Pons (tissue), 1 donor: Measurements from ENCODE around the gene KRTAP5-8.
"Not testable (repeated sequence)": the region's sequence is repeated elsewhere in the genome, so short reads cannot be mapped to it uniquely, and the experiment has no call there.

Experiments
- DNase-seq: peaks from one replicate; pipeline ENCODE4 v3.0.0-alpha.2; 2016; ENCODE audit warnings: low spot score

Gene KRTAP5-8

DNA sequence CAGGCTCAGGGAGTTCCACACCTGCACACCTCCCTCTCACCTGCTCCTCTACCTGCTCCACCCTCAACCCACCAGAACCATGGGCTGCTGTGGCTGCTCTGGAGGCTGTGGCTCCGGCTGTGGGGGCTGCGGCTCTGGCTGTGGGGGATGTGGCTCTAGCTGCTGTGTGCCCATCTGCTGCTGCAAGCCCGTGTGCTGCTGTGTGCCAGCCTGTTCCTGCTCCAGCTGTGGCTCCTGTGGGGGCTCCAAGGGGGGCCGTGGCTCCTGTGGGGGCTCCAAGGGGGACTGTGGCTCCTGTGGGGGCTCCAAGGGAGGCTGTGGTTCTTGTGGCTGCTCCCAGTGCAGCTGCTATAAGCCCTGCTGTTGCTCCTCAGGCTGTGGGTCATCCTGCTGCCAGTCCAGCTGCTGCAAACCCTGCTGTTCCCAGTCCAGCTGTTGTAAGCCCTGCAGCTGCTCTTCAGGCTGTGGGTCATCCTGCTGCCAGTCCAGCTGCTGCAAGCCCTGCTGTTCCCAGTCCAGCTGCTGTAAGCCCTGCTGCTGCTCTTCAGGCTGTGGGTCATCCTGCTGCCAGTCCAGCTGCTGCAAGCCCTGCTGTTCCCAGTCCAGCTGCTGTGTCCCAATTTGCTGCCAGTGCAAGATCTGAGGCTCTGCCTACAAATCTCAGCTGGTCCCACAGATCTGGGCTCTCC is at the start of gene KRTAP5-8:
TSS of gene KRTAP5-8 (plus strand) at position 49 of the 689 bp plus-strand sequence. CDS start at position 80, 31 bp downstream.
- not testable (repeated sequence) for DNase-seq

GRCh38 chr11:71488681-71489270 is 49.0 kb upstream of the KRTAP5-8 start:
- no peak for DNase-seq

DNA sequence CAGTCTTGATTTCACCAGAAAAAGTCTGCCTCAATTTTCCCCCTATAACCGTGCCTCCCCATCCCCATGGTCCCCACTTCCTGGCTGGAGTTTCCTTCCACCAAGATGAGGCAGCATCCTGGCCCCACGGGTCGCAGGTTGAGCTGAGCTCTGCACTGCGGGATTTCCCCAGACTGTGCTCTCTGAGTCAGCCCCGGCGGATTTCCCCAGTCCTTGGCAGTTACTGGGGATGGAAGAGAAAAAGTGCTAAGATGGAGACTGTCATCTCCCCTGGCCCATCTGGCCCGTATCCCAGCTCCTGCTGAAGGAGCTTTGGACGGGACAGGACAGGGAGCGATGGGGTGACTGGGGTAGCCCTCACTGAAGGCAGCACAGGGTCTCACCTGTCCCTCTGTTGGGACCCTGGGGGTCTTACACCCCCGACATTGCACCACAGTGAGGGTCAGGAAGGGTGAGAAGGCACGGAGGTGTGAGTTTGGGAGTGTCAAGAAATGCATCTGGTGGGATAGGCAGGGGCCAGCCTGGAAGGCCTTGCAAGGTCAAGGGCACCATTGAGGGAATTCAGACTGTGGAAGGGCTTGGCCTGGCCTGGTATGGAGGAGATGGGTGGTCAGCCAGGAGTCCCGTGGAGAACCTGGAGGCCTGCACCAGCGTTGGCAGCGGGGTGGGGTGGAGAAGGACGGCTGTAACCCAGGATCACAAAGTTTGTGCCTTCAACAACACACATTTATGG is 48.3 kb upstream of the KRTAP5-8 start:
- no peak for DNase-seq

GRCh38 chr11:71490044-71490730 is 47.6 kb upstream of the KRTAP5-8 start:
- DNase-seq = no peak

- no peak for DNase-seq
These were observed 47.0 kb upstream of the KRTAP5-8 start for GRCh38 chr11:71490731-71491390.

DNA sequence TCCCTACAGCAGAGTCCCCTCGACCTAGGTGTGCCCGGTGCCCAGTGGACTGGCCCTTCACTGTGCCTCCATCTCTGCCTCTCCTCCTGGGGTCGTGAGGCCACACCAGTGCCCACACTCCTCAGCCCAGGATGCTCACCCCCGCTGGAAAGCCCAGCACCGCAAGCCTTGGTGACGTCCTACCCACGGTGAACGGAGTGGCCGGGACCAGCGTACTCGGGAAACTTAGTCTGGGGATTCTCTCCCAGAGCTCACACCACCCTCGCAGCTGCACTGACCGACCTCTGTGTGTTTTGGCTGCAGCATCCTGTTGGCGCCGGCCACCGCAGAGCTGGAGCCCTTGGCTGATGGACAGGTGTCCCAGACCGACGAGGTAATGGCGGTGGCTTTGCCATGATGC is 46.3 kb upstream of the KRTAP5-8 start:
- no peak for DNase-seq

- no peak for DNase-seq
These were observed 45.9 kb upstream of the KRTAP5-8 start for GRCh38 chr11:71491940-71492339.

DNA sequence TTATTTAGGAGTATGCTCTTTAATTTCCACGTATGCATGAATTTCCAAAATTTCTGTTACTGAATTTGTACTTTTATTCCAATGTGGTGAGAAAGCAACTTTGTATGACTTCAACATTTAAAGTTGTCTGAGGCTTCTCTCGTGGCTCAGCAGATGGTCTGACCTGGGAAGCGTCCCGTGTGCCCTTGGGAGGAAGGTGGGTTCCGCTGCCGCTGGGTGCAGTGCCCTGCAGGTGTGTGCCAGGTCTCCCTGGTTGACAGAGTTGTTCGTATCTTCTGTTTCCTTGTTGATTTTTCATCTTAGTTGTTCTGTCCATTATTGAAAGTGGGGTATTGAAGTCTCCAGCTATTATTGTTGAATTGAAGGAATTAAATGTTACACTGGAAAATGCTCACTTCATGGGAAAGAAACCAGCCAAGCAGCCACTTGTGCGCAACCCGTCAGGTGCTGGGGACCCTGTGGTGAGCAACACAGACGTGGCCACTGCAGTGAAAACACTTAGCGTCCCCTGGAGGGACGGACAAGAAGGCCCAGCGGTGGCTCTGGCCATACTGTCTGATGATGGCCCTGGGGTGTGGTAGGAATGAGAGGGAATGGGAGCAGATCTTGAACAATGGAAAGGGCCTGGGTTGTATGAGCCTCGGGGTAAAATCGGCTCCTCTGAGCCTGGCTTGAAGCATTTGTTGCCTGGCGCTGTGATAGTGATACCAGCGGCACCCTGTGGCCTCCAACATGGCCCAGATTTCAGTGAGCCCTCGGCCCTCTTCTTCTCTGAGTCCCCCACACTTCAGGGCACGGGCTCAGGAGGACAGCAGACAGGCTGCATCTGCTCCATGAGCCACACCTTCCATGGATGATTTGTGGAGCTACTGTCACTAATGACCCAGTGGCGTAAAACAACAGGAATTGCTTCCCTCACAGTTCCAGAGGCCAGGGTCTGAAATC is 42.3 kb upstream of the KRTAP5-8 start:
- DNase-seq = no peak

- DNase-seq = no peak
These were observed 41.4 kb upstream of the KRTAP5-8 start for GRCh38 chr11:71496421-71496820.

DNA sequence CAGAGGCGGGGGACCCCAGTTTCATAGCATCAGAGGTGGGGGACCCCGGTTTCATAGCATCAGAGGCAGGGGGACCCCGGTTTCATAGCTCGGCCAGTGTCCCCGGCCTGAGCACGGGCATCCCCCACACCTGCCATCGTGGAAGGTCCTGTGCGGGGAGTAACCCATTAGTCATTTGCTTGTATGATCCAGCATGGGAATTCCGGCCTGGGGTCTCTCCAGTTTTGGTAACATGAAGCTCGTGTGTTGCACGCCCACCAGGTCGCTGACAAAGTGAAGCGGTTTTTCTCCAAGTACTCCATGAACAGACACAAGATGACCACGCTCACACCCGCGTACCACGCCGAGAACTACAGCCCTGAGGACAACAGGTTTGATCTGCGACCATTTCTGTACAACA is 39.7 kb upstream of the KRTAP5-8 start:
- no peak for DNase-seq

GRCh38 chr11:71499125-71499524 is 38.7 kb upstream of the KRTAP5-8 start:
- no peak for DNase-seq

- DNase-seq = no peak
These were observed 38.3 kb upstream of the KRTAP5-8 start for GRCh38 chr11:71499546-71499945.

DNA sequence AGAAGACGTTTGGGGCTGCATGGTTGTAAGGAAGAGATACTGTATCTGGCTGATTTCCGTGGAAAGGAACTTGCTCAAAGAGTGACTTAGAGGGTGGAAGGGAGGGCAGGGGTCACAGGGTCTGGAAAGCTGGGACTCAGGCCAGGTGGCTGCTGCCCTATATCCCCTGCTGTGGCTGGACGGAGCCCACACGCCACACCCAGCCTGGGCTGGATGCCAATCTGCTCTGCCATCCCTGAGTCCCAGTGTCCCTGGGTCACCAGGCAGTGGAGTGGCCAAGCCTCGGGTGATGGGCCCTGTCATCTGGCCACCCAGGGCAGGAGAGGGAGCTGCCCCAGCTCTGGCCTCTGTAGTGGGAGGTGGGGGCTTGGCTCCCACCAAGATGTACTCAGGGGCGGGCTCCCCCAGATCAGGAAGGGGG is 37.2 kb upstream of the KRTAP5-8 start:
- peak; percentile 8 for DNase-seq

- no peak for DNase-seq
These were observed 36.5 kb upstream of the KRTAP5-8 start for GRCh38 chr11:71501071-71501985.

- DNase-seq = no peak
These were observed 35.8 kb upstream of the KRTAP5-8 start for GRCh38 chr11:71502026-71502425.

- DNase-seq = no peak
These were observed 34.9 kb upstream of the KRTAP5-8 start for GRCh38 chr11:71502871-71503435.

- no peak for DNase-seq
These were observed 33.3 kb upstream of the KRTAP5-8 start for GRCh38 chr11:71504531-71504930.

GRCh38 chr11:71505001-71505400 is 32.8 kb upstream of the KRTAP5-8 start:
- no peak for DNase-seq

DNA sequence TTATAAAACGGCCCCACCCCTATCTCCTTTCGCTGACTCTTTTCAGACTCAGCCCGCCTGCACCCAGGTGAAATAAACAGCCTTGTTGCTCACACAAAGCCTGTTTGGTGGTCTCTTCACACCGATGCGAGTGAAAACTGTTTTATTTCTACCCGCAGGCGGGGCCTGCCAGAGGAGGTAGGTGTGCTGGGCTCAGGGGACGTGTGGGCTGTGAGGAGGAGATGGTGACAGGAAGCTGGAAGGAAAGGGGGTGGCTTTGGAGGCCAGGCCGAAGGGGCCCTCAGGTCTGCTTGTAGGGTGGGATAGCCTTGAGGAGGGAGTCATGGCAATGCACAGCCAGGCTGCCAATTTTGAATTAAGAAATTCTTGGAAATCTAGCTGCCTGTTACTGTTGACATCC is 32.0 kb upstream of the KRTAP5-8 start:
- no peak for DNase-seq
